ENCODE data around the gene STUB1. TPM values are rescaled to one million over a fixed set of nuclear protein-coding genes. Genes with fewer than 3 reads are reported as not detected.

The STUB1 gene
- total RNA-seq, 1 experiment from 2014 or later = 145 TPM

- in situ Hi-C loops (cut with HindIII; ENCODE audit: low sequenced_read_pairs) = no loop called here
- no peak for DNase-seq (ENCODE audit: low spot score)
Measured at GRCh38 chr16:675884-676564, 4.2 kb upstream of the STUB1 start.

GRCh38 chr16:676565-676902, 3.7 kb upstream of the STUB1 start:
- in situ Hi-C loops (cut with HindIII; ENCODE audit: low sequenced_read_pairs) = no loop called here
- no peak for DNase-seq (ENCODE audit: low spot score)

GRCh38 chr16:676913-677312, 3.3 kb upstream of the STUB1 start:
- in situ Hi-C loops (cut with HindIII; ENCODE audit: low sequenced_read_pairs) = no loop called here
- no peak for DNase-seq (ENCODE audit: low spot score)

- no peak for DNase-seq (ENCODE audit: low spot score)
- in situ Hi-C loops (cut with HindIII; ENCODE audit: low sequenced_read_pairs) = no loop called here
Measured at GRCh38 chr16:677316-678190, 2.7 kb upstream of the STUB1 start.

GRCh38 chr16:678209-678857, 1.9 kb upstream of the STUB1 start:
- peak; percentile 78 for DNase-seq (ENCODE audit: low spot score)
- in situ Hi-C loops (cut with HindIII; ENCODE audit: low sequenced_read_pairs) = no loop called here

GRCh38 chr16:678858-679813, 1.1 kb upstream of the STUB1 start:
- DNase-seq (ENCODE audit: low spot score) = peak; percentile 76
- in situ Hi-C loops (cut with HindIII; ENCODE audit: low sequenced_read_pairs) = no loop called here

GRCh38 chr16:680625-680945, 375 bp downstream of the STUB1 start:
- in situ Hi-C loops (cut with HindIII; ENCODE audit: low sequenced_read_pairs) = no loop called here
- no peak for DNase-seq (ENCODE audit: low spot score)

- DNase-seq (ENCODE audit: low spot score) = peak; percentile 53
- in situ Hi-C loops (cut with HindIII; ENCODE audit: low sequenced_read_pairs) = no loop called here
Measured at GRCh38 chr16:680967-681745, 946 bp downstream of the STUB1 start.

GRCh38 chr16:681746-682427, 1.7 kb downstream of the STUB1 start:
- DNase-seq (ENCODE audit: low spot score) = no peak
- in situ Hi-C loops (cut with HindIII; ENCODE audit: low sequenced_read_pairs) = no loop called here

GRCh38 chr16:682493-683395, 2.5 kb downstream of the STUB1 start:
- DNase-seq (ENCODE audit: low spot score) = no peak
- in situ Hi-C loops (cut with HindIII; ENCODE audit: low sequenced_read_pairs) = no loop called here

GRCh38 chr16:683396-684070, 3.3 kb downstream of the STUB1 start:
- DNase-seq (ENCODE audit: low spot score) = no peak
- in situ Hi-C loops (cut with HindIII; ENCODE audit: low sequenced_read_pairs) = no loop called here

- in situ Hi-C loops (cut with HindIII; ENCODE audit: low sequenced_read_pairs) = no loop called here
- DNase-seq (ENCODE audit: low spot score) = peak; percentile 91
Measured at GRCh38 chr16:684071-684794, 4.0 kb downstream of the STUB1 start, which contains the start of gene JMJD8. JMJD8 (minus strand) TSS chr16:684334; CDS start chr16:684319, 15 bp downstream.

- in situ Hi-C loops (cut with HindIII; ENCODE audit: low sequenced_read_pairs) = no loop called here
- DNase-seq (ENCODE audit: low spot score) = no peak
Measured at GRCh38 chr16:684961-685696, 4.9 kb downstream of the STUB1 start.

- in situ Hi-C loops (cut with HindIII; ENCODE audit: low sequenced_read_pairs) = no loop called here
- DNase-seq (ENCODE audit: low spot score) = peak; percentile 55
Measured at GRCh38 chr16:685967-686366, 5.8 kb downstream of the STUB1 start.
